H1 (cell line): ENCODE measurements around the gene LIPM. TPM values are rescaled to one million over a fixed set of nuclear protein-coding genes. Genes with fewer than 3 reads are reported as not detected.

Source experiments
- CTCF ChIA-PET: fragments of 300-600 bp; sonication (Branson Sonifier 250); formaldehyde crosslinking; loops from one replicate; lab custom pipeline; 2021; ENCODE audit not compliant: partially characterized antibody; lab: Charles Lee
- POLR2A ChIA-PET: fragments of 300-600 bp; sonication (Branson Sonifier 250); formaldehyde crosslinking; loops from one replicate; lab custom pipeline; 2021; ENCODE audit warnings: inconsistent platforms; ENCODE audit not compliant: partially characterized antibody; lab: Charles Lee
- DNase-seq, 2 experiments: peaks; one replicate each; pipeline versions ENCODE4 v3.0.0 to v3.0.0-alpha.2; 2010 to 2022; ENCODE audit warnings: low spot score in 2 of 2, low read depth in 1 of 2, mixed read lengths in 1 of 2
- FAIRE-seq: peaks from 2 replicates; lab custom pipeline; 2011; peaks lifted over from hg19 to GRCh38; lab: Jason Lieb, UNC
- H2AFZ ChIP-seq: 2 replicates; pipeline ENCODE4 v1.8.1; 2012; ENCODE audit warnings: low read length, inconsistent platforms
- H2AK5ac ChIP-seq: 2 replicates; pipeline ENCODE4 v1.6.1; 2013; ENCODE audit warnings: low read depth, low read length
- H2BK120ac ChIP-seq: replicated peaks from 2 replicates; pipeline ENCODE3; 2013; ENCODE audit warnings: low read depth, low read length, inconsistent platforms
- H2BK12ac ChIP-seq: 2 replicates; pipeline ENCODE4 v1.6.1; 2013; ENCODE audit warnings: low read depth, low read length
- H2BK15ac ChIP-seq: 2 replicates; pipeline ENCODE4 v1.6.1; 2013; ENCODE audit warnings: low read length
- H2BK20ac ChIP-seq: 2 replicates; pipeline ENCODE4 v1.6.1; 2013; ENCODE audit warnings: low read length
- H2BK5ac ChIP-seq: 2 replicates; pipeline ENCODE4 v1.6.1; 2013; ENCODE audit warnings: low read depth, low read length
- H3K14ac ChIP-seq: 2 replicates; pipeline ENCODE4 v1.6.1; 2013; ENCODE audit warnings: inconsistent platforms; ENCODE audit not compliant: insufficient read length
- H3K18ac ChIP-seq: 2 replicates; pipeline ENCODE4 v1.6.1; 2013; ENCODE audit warnings: low read length; ENCODE audit errors: extremely low read depth
- H3K23ac ChIP-seq: 2 replicates; pipeline ENCODE4 v1.6.1; 2013; ENCODE audit warnings: inconsistent platforms; ENCODE audit not compliant: insufficient read length
- H3K23me2 ChIP-seq: 2 replicates; pipeline ENCODE4 v1.6.1; 2013; ENCODE audit warnings: low read depth, low read length
- H3K27ac ChIP-seq: 2 replicates; pipeline ENCODE4 v1.6.1; 2011; ENCODE audit warnings: low read depth, low read length, inconsistent platforms
- H3K27me3 ChIP-seq, 4 experiments: replicated peaks in 1 of 4; 1 replicate in 1 of 4; 2 replicates in 3 of 4; pipeline versions ENCODE4 v1.6.1 to v1.8.1; 2011 to 2013; ENCODE audit warnings: low read length in 3 of 4, mild to moderate bottlenecking in 3 of 4, inconsistent platforms in 2 of 4, mixed read lengths in 2 of 4, moderate library complexity in 1 of 4; ENCODE audit not compliant: control insufficient read depth in 3 of 4, insufficient read depth in 3 of 4; ENCODE audit errors: extremely low read depth in 1 of 4
- H3K36me3 ChIP-seq, 4 experiments: 2 replicates each; pipeline versions ENCODE4 v1.6.1 to v1.8.1; 2011 to 2013; ENCODE audit warnings: mild to moderate bottlenecking in 4 of 4, low read length in 3 of 4, moderate library complexity in 2 of 4, control low read depth in 1 of 4, inconsistent platforms in 1 of 4; ENCODE audit not compliant: insufficient read depth in 4 of 4, control insufficient read depth in 2 of 4
- H3K4ac ChIP-seq: replicated peaks from 2 replicates; pipeline ENCODE3; 2013; ENCODE audit warnings: low read length, low read depth, mixed read lengths, inconsistent platforms; ENCODE audit not compliant: insufficient read length
- H3K4me1 ChIP-seq, 4 experiments: replicated peaks in 1 of 4; 1 replicate in 1 of 4; 2 replicates in 3 of 4; pipeline versions ENCODE4 v1.6.1 to v1.8.1; 2011 to 2013; ENCODE audit warnings: low read length in 3 of 4, inconsistent platforms in 2 of 4, mixed read lengths in 1 of 4; ENCODE audit not compliant: insufficient read depth in 4 of 4, control insufficient read depth in 3 of 4
- H3K4me2 ChIP-seq, 2 experiments: 2 replicates each; pipeline versions ENCODE4 v1.6.1 to v1.8.1; 2011 to 2013; ENCODE audit warnings: low read depth in 2 of 2, low read length in 2 of 2, control low read depth in 1 of 2, inconsistent platforms in 1 of 2, mild to moderate bottlenecking in 1 of 2; ENCODE audit not compliant: insufficient read depth in 1 of 2
- H3K4me3 ChIP-seq, 4 experiments: fragments of 200-600, 300-600 bp in 1 of 4; sonication (generic), shearing (Covaris generic), sonication (Bioruptor Twin) in 1 of 4; 2 replicates each; pipeline versions ENCODE4 v1.5.1 to v1.8.1; 2011 to 2016; ENCODE audit warnings: low read length in 4 of 4, low read depth in 3 of 4, control low read depth in 2 of 4, inconsistent platforms in 2 of 4, mild to moderate bottlenecking in 2 of 4, mixed read lengths in 1 of 4, moderate library complexity in 1 of 4; ENCODE audit not compliant: insufficient read depth in 2 of 4; ENCODE audit errors: extremely low read depth in 1 of 4
- H3K56ac ChIP-seq: replicated peaks from 2 replicates; pipeline ENCODE3; 2013; ENCODE audit warnings: low read depth, mild to moderate bottlenecking, mixed read lengths, low read length, inconsistent platforms; ENCODE audit not compliant: insufficient read length
- H3K79me1 ChIP-seq: 2 replicates; pipeline ENCODE4 v1.6.1; 2013; ENCODE audit warnings: low read depth, low read length, control low read depth
- H3K79me2 ChIP-seq, 2 experiments: 2 replicates each; pipeline versions ENCODE4 v1.6.1 to v1.8.1; 2012 to 2013; ENCODE audit warnings: low read length in 2 of 2, mild to moderate bottlenecking in 2 of 2, inconsistent platforms in 1 of 2; ENCODE audit not compliant: insufficient read depth in 2 of 2, control insufficient read depth in 1 of 2
- H3K9ac ChIP-seq, 4 experiments: replicated peaks in 1 of 4; 1 replicate in 1 of 4; 2 replicates in 3 of 4; pipeline versions ENCODE4 v1.6.1 to v1.8.1; 2011 to 2013; ENCODE audit warnings: low read depth in 3 of 4, low read length in 3 of 4, control low read depth in 2 of 4, mild to moderate bottlenecking in 2 of 4, moderate library complexity in 2 of 4, inconsistent platforms in 1 of 4; ENCODE audit errors: extremely low read depth in 1 of 4
- H3K9me3 ChIP-seq, 2 experiments: 2 replicates each; pipeline versions ENCODE4 v1.6.1 to v1.8.1; 2012 to 2013; ENCODE audit warnings: mild to moderate bottlenecking in 2 of 2, moderate library complexity in 2 of 2, control low read depth in 1 of 2, inconsistent platforms in 1 of 2, low read depth in 1 of 2, low read length in 1 of 2, mixed read lengths in 1 of 2; ENCODE audit not compliant: insufficient read depth in 2 of 2
- H4K20me1 ChIP-seq, 2 experiments: replicated peaks in 1 of 2; 2 replicates each; pipeline versions ENCODE3 to v1.8.1; 2011 to 2013; ENCODE audit warnings: inconsistent platforms in 2 of 2, low read length in 2 of 2, mild to moderate bottlenecking in 1 of 2; ENCODE audit not compliant: insufficient read depth in 2 of 2, control insufficient read depth in 1 of 2
- H4K5ac ChIP-seq: 2 replicates; pipeline ENCODE4 v1.6.1; 2013; ENCODE audit warnings: low read length, low read depth, mixed read lengths, inconsistent platforms; ENCODE audit not compliant: insufficient read length
- H4K8ac ChIP-seq: 2 replicates; pipeline ENCODE4 v1.8.0; 2013; ENCODE audit warnings: mild to moderate bottlenecking, moderate library complexity, low read length, inconsistent platforms; ENCODE audit not compliant: insufficient read depth; ENCODE audit errors: extremely low read depth
- H4K91ac ChIP-seq: replicated peaks from 2 replicates; pipeline ENCODE3; 2013; ENCODE audit warnings: low read length, mixed read lengths, inconsistent platforms; ENCODE audit not compliant: insufficient read length
- ASH2L ChIP-seq: fragments of 200-600, 300-600 bp; sonication (generic); IDR thresholded peaks from one replicate; pipeline ENCODE4 v1.7.1; 2017; ENCODE audit warnings: low read length
- BACH1 ChIP-seq: IDR thresholded peaks from 2 replicates; pipeline ENCODE4 v1.6.1; 2012; ENCODE audit warnings: low read length, improper control_type of control experiment
- CHD2 ChIP-seq: IDR thresholded peaks from 2 replicates; pipeline ENCODE4 v1.6.1; 2012; ENCODE audit warnings: low read length, improper control_type of control experiment
- POLR2AphosphoS5 ChIP-seq: IDR thresholded peaks from 2 replicates; pipeline ENCODE4 v1.6.1; 2011; ENCODE audit warnings: low read depth, low read length
- RBBP5 ChIP-seq: IDR thresholded peaks from 2 replicates; pipeline ENCODE4 v1.7.1; 2012; ENCODE audit warnings: low read depth, mild to moderate bottlenecking, inconsistent platforms, low read length, moderate library complexity, borderline replicate concordance
- TAF1 ChIP-seq: IDR thresholded peaks from 2 replicates; pipeline ENCODE4 v1.6.1; 2011; ENCODE audit warnings: mild to moderate bottlenecking, low read depth, low read length
- WGBS, 2 experiments: shearing (Covaris generic) in 1 of 2; methylation state at CpG; one replicate each; pipeline versions ENCODE4 v1.1.6 to v1.1.7; 2013 to 2015; ENCODE audit warnings: low lambda C conversion rate in 2 of 2, mixed read lengths in 2 of 2, inconsistent platforms in 1 of 2, low coverage in 1 of 2, missing lambda C conversion rate in 1 of 2; ENCODE audit not compliant: insufficient replicate concordance in 2 of 2, insufficient coverage in 1 of 2, insufficient read length in 1 of 2; ENCODE audit errors: extremely low coverage in 1 of 2, missing lambda C conversion rate in 1 of 2; 5-methylcytosine and 5-hydroxymethylcytosine counted together
- polyA plus RNA-seq, 7 experiments: library from polyadenylated mRNA; depleted of rRNA in 3 of 7; stranded (reverse) in 5 of 7; unstranded in 2 of 7; fragments of >200 nt in 5 of 7; fragments of 200-250 nt in 2 of 7; gene quantifications; 1 replicate in 5 of 7; 2 replicates in 1 of 7; 4 replicates in 1 of 7; pipeline versions ENCODE4 v1.2.1 to v1.2.3, GENCODE V29; 2011 to 2013; ENCODE audit warnings: missing spikeins in 2 of 7, mixed read lengths in 2 of 7
- total RNA-seq: library from RNA; stranded (reverse); fragmentation: NEBNext Ultra II Directional; extraction: Animal tissue kit (Norgen Biotek cat#: 25700); gene quantifications from 2 replicates; pipeline ENCODE4 v1.2.1, GENCODE V29; 2021

LIPM gene
- total and polyA plus RNA-seq, 2 of the 8 experiments (the other 6 are each of a cell fraction or from before 2014, with no cell fraction given): not detected

- Histone ChIP-seq H3K4me3 (no peak overlapping the region), H3K4me1 (peaks cover 0 to 3% (median under 1%) of the 10 kb centered on the region in 4 experiments; a peak in 3 of 7 replicates), H4K8ac (no peak overlapping the region), H3K23me2 (no peaks in the 10 kb centered on the region), H3K9me3 (no peaks in the 10 kb centered on the region), H3K9ac (no peak overlapping the region), H3K4me2 (no peak overlapping the region), H3K79me1 (no peaks in the 10 kb centered on the region), H3K4ac (no peak overlapping the region), H2AFZ (no peak overlapping the region), H2BK20ac (no peak overlapping the region), H2AK5ac (no peak overlapping the region), H3K56ac (no peak overlapping the region), H3K14ac (no peak overlapping the region), H2BK15ac (no peak overlapping the region), H3K18ac (no peak overlapping the region), H3K79me2 (no peaks in the 10 kb centered on the region), H2BK12ac (no peak overlapping the region), H4K5ac (no peak overlapping the region), H3K23ac (no peak overlapping the region), H2BK5ac (no peak overlapping the region), H2BK120ac (no peak overlapping the region), H3K27me3 (no peaks in the 10 kb centered on the region), H3K27ac (no peak overlapping the region), H4K20me1 (no peaks in the 10 kb centered on the region), H3K36me3 (no peaks in the 10 kb centered on the region), H4K91ac (no peak overlapping the region)
- 39% methylated on average over 2 of the region's 2 CpGs; no CpG with 5 or more reads in 1 of the 2 experiments for WGBS, 2 experiments
- FAIRE-seq: no peak
- POLR2A ChIA-PET: interaction anchor here (0.6 kb wide), 1 partner anchor 40 kb away, joined by 3 read pairs; no protein-coding TSS in a partner anchor
- CTCF ChIA-PET: interaction anchor here (1.0 to 3.1 kb wide), 7 partner anchors 30 to 222 kb away, joined by 3 to 9 read pairs (median 4); partner anchors contain the start of gene RNLS
- no peak for DNase-seq
- TF ChIP-seq RBBP5: no peak
- no peak for TF ChIP-seq POLR2AphosphoS5
- TF ChIP-seq BACH1: no peak
- TF ChIP-seq TAF1: no peak
- no peak for TF ChIP-seq ASH2L
- no peak for TF ChIP-seq CHD2
Observed at GRCh38 chr10:88805361-88805760, 2.8 kb downstream of the LIPM start.
